Sigmoid colon (tissue), 4 donors: ENCODE data around the gene HLA-DQA1.

ENCODE experiments used
- EP300 ChIP-seq, 4 donors: sonication (generic); formaldehyde crosslinking; IDR thresholded peaks; one replicate each; pipeline ENCODE4 v1.6.1; 2017; ENCODE audit warnings: antibody characterized with exemption in 4 of 4
- POLR2A ChIP-seq, 2 donors: fragments of 450-650 bp; IDR thresholded peaks; one replicate each; pipeline ENCODE4 v1.6.1; 2016; ENCODE audit warnings: antibody characterized with exemption in 2 of 2, mild to moderate bottlenecking in 2 of 2, moderate library complexity in 2 of 2
- POLR2AphosphoS5 ChIP-seq, 4 donors: sonication (generic); formaldehyde crosslinking; IDR thresholded peaks; one replicate each; pipeline ENCODE4 v1.6.1; 2017; ENCODE audit warnings: antibody characterized with exemption in 4 of 4
- TF ChIP-seq, protein P1 (sequence below), 4 experiments: fragments of 450-650 bp in 3 of 4; fragments of 200-600 bp in 1 of 4; IDR thresholded peaks; one replicate each; pipeline ENCODE4 v1.5.1; 2016 to 2019; ENCODE audit warnings: antibody characterized with exemption in 4 of 4, mild to moderate bottlenecking in 3 of 4, moderate library complexity in 2 of 4

DNA sequence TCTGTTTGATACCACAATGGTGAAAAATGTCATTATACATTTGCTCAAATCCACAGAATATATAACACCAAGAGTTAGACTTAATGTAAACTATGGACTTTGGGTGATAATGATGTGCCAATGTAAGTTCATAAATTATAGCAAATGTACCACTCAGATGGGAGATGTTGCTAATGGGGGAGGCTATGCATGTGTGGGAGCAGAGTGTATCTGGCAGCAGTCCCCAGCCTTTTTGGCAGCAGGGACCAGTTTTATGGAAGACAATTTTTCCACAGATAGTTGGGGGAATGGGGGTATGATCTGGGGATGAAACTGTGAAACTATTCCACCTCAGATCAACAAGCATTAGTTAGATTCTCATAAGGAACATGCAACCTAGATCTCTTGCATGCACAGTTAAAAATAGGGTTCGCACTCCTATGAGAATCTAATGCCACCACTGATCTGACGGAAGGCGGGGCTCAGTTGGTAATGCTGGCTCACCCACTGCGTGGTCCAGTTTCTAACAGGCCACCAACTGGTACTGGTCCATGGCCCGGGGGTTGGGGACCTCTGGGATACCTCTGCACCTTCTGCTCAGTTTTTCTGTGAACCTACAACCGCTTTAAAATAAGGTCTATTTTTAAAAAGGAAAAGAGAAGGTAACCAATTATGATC lies 8.0 kb downstream of the HLA-DQA1 start:
- TF ChIP-seq POLR2A (IDR thresholded peaks at IDR 0.05) (no peak), POLR2AphosphoS5 (IDR thresholded peaks at IDR 0.05) (no peak), EP300 (IDR thresholded peaks at IDR 0.05) (no peak)
- TF ChIP-seq, protein P1, sequence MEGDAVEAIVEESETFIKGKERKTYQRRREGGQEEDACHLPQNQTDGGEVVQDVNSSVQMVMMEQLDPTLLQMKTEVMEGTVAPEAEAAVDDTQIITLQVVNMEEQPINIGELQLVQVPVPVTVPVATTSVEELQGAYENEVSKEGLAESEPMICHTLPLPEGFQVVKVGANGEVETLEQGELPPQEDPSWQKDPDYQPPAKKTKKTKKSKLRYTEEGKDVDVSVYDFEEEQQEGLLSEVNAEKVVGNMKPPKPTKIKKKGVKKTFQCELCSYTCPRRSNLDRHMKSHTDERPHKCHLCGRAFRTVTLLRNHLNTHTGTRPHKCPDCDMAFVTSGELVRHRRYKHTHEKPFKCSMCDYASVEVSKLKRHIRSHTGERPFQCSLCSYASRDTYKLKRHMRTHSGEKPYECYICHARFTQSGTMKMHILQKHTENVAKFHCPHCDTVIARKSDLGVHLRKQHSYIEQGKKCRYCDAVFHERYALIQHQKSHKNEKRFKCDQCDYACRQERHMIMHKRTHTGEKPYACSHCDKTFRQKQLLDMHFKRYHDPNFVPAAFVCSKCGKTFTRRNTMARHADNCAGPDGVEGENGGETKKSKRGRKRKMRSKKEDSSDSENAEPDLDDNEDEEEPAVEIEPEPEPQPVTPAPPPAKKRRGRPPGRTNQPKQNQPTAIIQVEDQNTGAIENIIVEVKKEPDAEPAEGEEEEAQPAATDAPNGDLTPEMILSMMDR (IDR thresholded peaks at IDR 0.05) = no peak
